Dedifferentiated amniotic fluid mesenchymal stem cell (primary cell): ENCODE data around the gene RALY.

Experiments
- DNase-seq: peaks from one replicate; pipeline ENCODE4 v3.0.0-alpha.2; 2016; ENCODE audit errors: extremely low spot score

RALY gene

DNA sequence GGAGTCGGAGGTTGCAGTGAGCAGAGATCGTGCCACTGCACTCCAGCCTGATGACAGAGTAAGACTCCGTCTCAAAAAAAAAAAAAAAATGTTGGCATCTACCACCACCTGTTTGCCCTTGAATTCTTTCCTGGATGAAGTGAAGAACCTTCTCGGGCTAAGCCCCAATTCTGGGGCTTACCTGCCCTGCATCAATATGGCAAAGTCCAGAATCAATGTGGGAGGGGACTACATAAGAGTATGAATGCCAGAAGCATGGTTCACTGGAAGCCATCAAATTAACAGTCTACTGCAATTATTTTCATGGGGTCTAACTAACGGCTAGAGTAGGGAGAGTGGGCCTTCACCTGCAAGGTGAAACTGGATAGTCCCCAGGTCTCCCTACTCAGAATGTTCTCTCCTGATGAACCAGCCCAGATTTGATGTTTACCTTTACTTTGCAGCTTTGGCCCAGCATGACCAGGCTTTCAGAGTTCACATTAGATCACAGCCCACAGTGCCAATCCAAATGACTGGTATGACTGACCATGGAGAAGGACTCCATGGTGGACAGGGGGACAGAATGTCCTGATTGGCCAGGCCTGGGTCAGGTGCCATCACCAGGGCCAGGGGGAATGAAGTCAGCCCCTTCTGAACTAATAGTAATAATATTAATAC is 7.0 kb upstream of the RALY start:
- DNase-seq, result no peak

DNA sequence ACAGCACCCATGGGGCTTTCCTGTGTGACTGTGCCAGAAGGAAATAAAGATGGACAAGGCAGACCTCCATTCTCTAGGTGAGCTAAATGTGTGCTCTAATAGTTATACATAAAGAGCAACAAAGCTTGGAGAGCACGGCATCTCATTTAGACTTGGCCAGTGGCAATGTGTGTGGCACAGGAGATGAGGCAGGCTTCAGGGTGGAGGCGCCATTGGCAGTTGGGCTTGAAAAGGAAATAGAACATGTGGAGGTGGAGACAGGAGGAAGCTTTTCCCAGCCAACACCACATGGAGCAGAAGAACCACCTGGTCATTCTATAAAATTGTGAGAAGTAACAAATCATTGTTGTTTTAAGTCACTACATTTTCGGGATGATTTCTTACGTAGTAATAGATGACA is 3.6 kb upstream of the RALY start:
- no peak for DNase-seq

DNA sequence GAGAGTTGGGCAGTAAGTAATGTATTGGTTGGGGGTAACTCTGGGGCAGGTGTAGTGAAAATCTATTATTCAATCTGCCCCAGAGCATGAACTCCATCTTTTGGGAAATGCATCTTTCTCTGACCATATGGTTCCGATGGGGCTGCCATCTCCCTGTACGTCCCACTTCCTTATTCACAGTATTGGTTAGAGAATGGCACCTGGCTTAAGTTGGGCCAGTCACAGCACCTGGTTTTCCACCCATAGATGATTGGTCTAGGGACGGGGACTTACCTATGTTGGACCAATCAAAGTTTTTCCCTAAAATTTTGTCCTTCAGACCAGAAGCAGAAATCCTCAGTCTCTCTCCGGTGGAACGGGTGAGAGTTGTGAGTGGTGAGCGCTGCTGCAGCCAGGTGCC is 2.2 kb upstream of the RALY start:
- no peak for DNase-seq

DNA sequence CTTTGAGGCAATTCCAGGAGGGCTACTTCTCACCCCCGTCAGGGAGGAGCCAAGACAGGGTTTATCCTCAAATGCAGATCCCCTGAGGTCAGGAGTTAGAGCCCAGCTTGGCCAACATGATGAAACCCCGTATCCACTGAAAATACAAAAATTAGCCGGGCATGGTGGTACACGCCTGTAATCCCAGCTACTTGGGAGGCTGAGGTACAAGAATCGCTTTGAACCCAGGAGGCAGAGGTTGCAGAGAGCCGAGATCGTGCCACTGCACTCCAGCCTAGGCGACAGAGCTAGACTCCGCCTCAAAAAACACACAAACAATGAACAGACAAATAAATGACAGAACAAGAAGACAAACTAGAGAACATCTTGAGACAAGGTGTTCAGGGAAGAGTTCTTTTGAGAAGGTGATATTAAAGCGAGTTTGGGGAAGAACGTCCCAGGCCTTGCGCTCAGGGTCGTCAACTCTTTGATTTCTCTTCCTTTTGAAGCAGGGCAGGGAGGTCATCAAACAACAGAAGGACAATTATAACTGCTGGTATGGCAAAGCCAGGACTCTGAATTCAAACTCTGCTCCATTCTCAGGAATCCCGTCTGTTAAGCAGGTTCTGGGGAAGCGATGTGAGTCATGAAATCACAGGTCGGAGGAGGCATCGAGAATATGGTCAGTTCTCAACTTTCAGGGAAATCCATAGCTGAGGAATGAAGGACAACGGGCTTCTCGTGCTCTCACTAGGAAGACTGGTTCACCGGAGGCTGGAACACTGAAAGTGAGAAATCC is 1.4 kb upstream of the RALY start:
- no peak for DNase-seq

DNA sequence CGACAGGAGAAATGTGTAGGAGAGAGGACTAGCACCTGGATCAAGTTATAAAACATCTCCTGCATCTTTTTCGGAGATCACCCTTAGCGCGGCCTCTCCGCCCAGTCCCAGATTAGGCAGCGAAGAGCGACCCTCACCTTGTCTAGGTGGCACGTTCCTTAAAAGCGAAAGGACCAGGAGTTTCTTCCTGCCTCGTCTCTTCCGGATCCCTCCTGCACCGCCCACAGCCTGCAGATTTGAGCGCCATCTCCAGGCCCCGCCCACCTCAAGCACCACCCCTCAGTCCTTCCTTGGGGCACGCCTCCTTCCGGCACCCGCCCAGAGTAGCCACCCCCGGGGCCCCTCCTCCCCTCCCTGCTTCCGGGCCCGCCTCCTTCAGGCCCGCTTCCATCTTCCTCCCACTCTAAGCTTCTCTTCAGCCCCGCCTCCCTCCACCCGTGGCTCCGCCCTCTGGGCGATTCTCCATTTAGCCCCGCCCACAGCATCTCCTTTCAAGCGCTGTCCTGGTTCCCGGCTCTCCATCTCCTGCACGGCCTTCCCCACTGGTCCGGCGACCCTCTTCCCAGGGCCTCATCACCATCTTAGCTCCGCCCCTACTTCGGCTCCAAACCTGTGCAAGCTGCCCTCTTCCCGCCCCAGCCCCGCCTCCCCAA is 662 bp upstream of the RALY start:
- DNase-seq, result peak; percentile 99

DNA sequence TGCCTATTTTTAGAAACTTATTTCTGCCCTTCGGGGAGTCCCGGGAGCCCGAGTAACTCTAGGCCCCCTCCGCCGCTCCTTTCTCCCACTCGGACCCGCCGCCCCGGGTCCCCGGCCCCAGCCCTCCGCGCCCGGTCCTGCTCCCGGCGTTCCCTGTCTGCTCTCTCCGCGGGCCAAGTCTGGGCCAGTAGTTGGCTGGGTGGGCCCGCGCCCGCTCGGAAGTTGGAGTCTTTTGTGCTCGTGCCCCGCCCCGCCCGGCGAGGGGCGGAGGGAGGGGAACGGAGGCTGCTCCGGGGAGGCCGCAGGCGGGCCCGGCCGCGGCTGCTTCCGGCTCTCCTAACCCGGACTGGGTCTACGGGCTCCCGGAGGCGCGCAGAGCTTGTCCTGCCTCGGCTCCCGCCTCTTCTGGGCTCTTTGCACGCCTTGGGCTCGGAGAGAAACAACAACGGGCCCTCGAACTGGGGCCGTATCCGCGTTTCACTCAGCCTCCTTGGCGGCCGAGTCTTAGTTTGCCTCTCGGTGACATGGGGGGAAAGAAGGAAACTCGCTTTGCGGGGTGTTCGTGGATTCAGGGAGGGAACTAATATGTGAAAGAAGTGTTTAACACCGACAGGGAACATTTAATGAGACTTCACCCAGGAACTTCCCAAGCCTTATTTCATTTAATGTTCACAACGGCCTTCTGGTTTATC is 657 bp downstream of the RALY start:
- DNase-seq, result peak; percentile 70

DNA sequence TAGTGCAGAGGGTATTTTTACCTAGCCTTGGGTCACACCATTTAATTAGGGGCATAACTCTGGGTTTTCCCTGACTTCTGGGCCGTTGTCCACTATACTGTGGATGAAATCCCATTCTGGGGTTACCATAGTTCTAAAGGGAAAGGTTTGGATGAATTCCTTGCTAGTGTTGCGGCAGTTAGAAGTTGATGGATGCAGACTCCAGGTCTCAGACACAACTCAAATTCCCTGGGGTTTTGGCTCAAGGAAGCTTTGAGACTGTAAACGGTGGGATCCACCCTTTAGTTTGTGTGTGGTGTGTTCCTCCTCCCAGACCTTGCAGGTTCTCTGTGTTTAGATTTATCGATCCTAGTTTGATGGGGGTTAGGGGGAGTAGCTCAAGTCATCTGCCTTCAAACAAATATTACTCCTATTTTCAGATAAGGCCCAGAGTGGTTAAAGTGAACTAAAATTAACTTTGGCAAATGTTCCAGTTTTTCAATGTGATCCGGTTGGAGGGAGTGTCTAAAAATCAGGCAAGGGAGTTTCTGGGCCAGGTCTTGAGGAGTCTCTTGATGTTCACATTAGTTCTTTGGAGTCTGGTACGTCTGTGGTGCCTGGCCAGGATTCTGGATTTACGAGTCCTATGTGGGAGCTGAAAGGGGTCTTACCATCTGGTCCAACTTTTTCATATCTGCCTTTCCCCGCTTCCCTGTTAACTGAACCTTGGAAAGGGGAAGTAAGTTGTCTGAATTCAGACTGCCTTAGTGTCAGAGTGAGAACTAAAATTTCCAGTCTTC is 1.5 kb downstream of the RALY start:
- no peak for DNase-seq

DNA sequence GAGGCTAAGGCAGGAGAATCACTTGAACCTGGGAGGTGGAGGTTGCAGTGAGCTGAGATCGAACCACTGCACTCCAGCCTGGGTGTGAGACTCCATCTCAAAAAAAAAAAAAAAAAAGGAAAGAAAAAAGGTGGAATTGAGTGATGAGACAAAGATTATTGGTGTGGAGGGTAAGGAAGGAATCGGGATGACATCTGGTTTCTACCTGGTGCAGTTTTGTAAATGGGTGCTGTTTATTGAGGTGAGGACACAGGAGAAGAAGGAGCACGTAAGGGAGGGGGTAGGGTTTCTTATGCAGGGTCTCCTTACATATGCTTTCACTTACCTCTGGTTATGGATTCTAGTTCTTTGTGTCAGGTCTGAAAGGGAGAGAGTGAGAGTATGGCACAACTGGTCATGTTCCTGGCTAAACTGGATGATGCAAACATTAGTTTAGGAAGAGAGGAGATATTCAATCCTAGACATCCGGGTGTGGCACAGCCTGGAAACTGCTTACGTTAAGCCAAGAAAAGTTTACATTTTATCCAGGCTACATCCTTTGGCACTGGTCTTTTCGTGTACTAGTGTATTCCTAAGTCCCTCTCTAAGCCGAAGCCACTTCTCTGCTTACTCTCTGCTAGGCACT is 5.4 kb downstream of the RALY start:
- peak; percentile 33 for DNase-seq

DNA sequence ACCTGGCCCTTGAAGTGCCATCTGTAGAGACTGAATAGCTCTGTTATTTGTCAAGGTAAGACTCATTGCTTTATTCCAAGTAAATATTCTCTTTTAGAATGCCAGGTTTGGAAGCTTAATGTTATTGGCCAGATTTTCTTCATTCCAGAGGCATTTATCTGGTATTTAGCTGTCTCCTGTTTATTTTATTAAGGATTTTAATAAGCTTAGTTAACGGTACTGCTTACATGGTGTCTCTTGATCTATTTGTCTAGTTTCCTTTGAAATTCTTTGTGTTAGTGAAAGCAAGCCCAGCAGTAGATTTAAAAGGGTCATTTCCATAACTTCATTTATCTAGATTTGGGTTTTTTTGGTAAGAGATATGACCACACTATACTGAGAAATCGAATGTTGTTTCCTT is 7.7 kb downstream of the RALY start:
- no peak for DNase-seq

DNA sequence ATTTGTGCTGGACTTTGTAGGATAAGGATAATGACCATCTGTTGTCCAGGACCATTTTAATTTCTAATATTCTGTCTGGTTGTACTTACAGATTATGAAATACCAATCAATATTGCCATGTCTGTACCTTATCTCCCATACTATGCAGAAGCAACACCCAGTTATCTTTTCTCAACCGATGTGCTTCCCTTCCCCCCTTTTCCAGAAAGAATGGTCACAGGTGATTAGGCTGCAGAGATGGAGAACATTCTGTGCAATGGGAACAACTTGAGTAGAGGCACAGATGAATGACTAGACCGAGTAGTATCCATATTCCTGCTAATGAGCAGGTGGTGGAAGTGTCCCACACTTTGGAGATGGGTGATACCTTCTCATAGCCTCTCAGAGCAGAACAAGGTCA is 10.5 kb downstream of the RALY start:
- DNase-seq, result no peak

DNA sequence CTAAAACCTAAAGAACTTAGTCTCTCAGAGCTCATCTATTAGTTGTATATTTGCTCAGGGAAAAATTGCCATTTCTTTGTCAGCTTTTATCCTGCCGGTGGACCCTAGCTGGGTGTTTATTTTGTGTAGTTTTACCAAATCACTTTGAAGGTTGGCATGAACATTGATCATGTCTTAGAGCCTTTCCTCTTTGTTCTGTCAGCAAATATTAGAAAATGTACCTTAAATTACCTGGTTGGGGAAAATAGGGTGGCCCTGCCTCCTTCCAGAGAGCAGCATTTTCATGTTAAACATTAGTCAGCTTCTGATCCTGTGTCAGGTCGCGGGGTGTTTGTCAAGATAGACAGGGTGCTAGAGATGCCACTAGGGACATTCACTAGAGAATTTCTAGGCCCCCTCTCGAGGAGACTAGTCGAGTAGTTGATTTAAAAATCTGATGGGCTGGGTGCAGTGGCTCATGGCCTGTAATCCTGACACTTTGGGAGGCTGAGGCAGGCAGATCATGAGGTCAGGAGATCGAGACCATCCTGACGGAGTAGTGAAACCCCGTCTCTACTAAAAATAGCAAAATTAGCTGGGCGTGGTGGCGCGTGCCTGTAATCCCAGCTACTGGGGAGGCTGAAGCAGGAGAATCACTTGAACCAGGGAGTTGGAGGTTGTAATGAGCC is 11.2 kb downstream of the RALY start:
- no peak for DNase-seq

DNA sequence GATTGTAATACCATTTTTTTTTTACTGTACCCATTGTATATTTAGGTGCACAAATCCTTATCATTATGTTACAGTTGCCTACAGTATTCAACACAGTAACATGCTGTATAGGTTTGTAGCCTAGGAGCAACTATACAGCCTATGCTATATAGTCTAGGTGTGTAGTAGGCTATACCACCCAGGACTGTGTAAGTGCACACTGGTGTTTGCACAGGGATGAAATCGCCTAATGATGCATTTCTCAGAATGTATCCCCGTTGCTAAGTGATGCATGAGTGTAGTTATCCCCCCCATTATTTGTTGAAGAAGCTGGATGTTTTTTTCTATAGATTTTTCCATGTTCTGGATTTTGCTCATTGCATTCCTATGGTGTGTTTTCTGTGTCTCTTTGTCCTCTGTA is 12.9 kb downstream of the RALY start:
- DNase-seq, result no peak

DNA sequence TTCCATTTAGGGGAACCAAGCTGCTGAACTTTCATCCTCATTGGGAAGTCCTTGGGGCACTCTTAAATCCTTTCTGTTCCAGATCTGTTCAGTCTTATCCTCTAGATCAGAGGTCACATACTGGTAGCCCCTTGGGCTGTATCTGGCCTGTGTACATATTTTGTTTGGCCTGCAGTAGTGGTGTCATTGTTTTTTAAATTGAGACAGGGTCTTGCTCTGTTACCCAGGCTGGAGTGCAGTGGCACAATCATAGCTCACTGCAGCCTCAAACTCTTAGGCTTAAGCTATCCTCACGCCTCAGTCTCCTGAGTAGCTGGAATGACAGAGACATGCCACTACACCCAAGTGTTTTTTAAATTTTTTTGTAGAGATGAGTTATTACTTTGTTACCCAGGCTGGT is 14.8 kb downstream of the RALY start:
- DNase-seq, result no peak

DNA sequence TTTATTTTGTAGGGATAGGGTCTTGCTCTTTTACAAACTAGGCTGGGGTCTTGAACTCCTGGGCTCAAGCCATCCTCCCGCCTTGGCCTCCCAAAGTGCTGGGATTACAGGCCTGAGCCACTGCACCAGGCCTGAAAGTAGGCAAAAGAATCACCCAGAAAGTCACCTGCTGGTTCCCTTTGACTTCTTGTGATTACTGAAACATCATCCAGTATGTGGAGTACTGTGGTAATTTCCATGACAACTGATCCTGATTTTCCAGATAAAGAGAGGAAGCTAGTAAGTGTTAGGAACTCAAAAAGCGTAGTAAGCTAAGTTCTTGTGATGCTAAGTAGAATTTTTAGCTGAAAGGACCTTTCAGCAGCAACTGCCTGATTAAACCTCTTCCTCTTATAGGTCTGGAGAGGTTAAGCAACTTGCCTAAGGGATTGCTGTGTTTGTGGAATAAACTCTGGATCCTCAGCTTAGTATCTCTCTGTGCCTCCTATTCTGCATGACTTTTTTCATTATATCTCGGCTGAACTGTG is 16.8 kb downstream of the RALY start:
- no peak for DNase-seq

DNA sequence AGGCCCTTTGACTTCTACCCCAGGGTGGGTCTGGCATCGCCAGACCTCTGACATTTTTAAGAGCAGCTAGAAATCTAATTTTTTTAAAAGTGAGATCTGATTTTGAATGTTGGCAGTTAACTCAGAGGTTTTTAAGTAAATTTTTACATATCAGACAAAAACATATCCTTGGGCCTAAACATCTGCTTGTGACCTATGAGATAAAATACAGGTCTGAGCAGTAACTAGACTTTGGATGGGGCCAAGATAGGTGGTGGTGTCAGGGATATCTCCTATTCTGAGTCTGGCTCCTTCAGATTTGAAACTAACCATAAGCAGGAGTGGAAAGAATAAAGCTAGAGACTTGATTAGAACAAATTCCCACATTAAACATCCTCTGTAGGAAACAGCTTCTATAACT is 17.6 kb downstream of the RALY start:
- DNase-seq, result no peak

DNA sequence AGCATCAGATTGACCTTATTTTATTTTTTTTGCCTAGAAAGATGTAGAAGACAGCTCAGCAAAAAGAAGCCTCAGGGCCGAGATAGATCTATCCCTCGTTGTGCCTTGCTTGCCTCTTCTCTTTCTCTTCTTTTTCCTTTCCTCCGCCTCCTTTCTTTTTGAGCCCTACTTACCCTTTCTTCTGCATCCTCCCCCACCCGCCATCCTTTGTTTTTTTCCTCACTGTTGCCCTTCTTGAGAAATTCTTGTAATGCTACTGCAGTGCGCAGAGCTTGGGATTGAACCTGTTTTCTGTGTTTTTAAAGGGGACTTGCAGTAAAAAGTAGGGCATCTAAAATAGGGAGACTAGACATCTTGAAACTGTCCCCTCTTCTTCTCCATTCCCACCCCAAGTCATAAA is 18.6 kb downstream of the RALY start:
- DNase-seq, result no peak

DNA sequence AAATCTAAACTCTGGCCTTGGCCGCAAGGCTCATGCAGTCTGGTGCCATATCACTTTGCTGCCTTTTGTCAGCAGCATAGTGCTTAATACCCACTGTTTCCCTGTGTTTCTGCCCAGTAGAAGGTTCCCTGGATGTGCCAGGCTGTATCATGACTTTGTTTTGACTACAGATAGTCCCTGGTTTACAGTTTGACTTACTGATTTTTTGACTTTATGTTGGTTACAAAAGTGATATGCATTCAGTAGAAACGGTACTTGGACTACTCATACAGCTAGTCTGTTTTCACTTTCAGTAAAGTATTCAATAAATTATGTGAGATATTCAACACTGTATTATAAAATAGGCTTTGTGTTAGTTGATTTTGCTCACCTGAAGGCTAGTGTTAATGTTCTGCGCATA is 19.0 kb downstream of the RALY start:
- no peak for DNase-seq

DNA sequence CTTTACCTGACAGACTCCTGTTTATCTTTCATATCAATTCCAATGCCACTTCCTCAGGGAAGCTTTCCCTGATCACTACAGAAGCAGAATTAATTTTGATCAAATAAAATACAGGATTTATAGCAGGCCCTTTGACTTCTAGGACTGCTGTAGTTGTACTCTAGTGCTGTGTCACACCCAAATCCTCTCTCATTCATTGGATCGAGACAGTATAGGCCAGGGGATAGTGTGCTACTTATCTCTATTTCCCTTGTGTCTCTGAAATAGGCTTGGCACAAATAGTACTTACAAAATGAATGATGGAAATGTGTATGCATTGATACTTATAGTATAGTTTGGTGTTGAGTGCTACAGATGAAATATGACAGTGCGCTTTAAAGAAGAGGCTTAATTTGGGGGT is 19.8 kb downstream of the RALY start:
- no peak for DNase-seq

DNA sequence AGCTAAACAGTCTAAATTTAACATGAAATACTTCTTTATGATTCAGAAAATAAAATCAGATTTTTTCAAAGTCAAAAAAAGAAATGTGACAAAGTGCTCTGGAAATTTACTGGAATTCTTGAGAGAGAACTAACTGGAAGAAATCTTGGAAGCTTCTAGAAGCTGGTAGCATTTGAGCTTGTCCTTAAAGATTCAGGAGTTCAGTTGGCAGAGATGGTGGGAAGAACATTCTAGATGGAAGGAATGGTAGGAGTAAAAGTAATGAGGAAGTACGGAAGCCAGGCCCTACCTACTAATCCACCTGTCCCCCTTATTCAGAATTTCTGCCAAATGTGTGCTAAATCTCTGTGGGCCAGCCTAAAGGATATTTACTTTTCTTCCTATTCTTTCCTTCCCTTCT is 21.2 kb downstream of the RALY start:
- no peak for DNase-seq
